ENCODE data around the gene APOBEC3H.

Gene APOBEC3H

GRCh38 chr22:39110631-39111561, 13.9 kb downstream of the APOBEC3H start:
- DNase-seq (ENCODE audit: low spot score) = no peak

GRCh38 chr22:39114112-39114511, 17.1 kb downstream of the APOBEC3H start:
- DNase-seq (ENCODE audit: low spot score) = no peak

- no peak for DNase-seq (ENCODE audit: low spot score)
Observed at GRCh38 chr22:39115570-39115969, 18.5 kb downstream of the APOBEC3H start.

GRCh38 chr22:39115977-39116621, 19.1 kb downstream of the APOBEC3H start:
- DNase-seq (ENCODE audit: low spot score) = no peak

- peak; percentile 74 for DNase-seq (ENCODE audit: low spot score)
Observed at GRCh38 chr22:39117585-39118191, 20.6 kb downstream of the APOBEC3H start.

- no peak for DNase-seq (ENCODE audit: low spot score)
Observed at GRCh38 chr22:39120983-39121382, 23.9 kb downstream of the APOBEC3H start.

GRCh38 chr22:39122772-39123470, 25.9 kb downstream of the APOBEC3H start:
- DNase-seq (ENCODE audit: low spot score) = no peak

- no peak for DNase-seq (ENCODE audit: low spot score)
Observed at GRCh38 chr22:39123751-39124581, 26.9 kb downstream of the APOBEC3H start.

- no peak for DNase-seq (ENCODE audit: low spot score)
Observed at GRCh38 chr22:39125622-39126021, 28.6 kb downstream of the APOBEC3H start.

GRCh38 chr22:39128508-39128907, 31.5 kb downstream of the APOBEC3H start:
- DNase-seq (ENCODE audit: low spot score) = no peak

- no peak for DNase-seq (ENCODE audit: low spot score)
Observed at GRCh38 chr22:39129081-39129480, 32.0 kb downstream of the APOBEC3H start.

- DNase-seq (ENCODE audit: low spot score) = no peak
Observed at GRCh38 chr22:39129746-39130145, 32.7 kb downstream of the APOBEC3H start.

- DNase-seq (ENCODE audit: low spot score) = no peak
Observed at GRCh38 chr22:39130152-39130704, 33.2 kb downstream of the APOBEC3H start.

GRCh38 chr22:39130892-39131855, 34.1 kb downstream of the APOBEC3H start:
- no peak for DNase-seq (ENCODE audit: low spot score)

GRCh38 chr22:39132281-39132680, 35.2 kb downstream of the APOBEC3H start:
- DNase-seq (ENCODE audit: low spot score) = no peak

- no peak for DNase-seq (ENCODE audit: low spot score)
Observed at GRCh38 chr22:39132871-39133524, 36.0 kb downstream of the APOBEC3H start.

GRCh38 chr22:39133871-39134270, 36.8 kb downstream of the APOBEC3H start:
- no peak for DNase-seq (ENCODE audit: low spot score)

- DNase-seq (ENCODE audit: low spot score) = no peak
Observed at GRCh38 chr22:39134366-39135091, 37.5 kb downstream of the APOBEC3H start.
